Breast epithelium (tissue), 4 donors: ENCODE data around the gene TRMT61A. TPM values are rescaled to one million over a fixed set of nuclear protein-coding genes. Genes with fewer than 3 reads are reported as not detected.

Source experiments
- DNase-seq, 2 donors: peaks; one replicate each; pipeline ENCODE4 v3.0.0-alpha.2; 2019; ENCODE audit warnings: low spot score in 2 of 2
- H3K27ac ChIP-seq, 2 donors: fragments of 200-600 bp; sonication (generic) in 1 of 2; one replicate each; pipeline ENCODE4 v1.5.1; 2016 to 2019; ENCODE audit warnings: mild to moderate bottlenecking in 1 of 2
- H3K27me3 ChIP-seq, 2 donors: fragments of 200-600 bp; sonication (generic) in 1 of 2; one replicate each; pipeline versions ENCODE4 v1.5.1 to v1.6.0; 2017 to 2019; ENCODE audit warnings: control low read depth in 1 of 2, mild to moderate bottlenecking in 1 of 2
- H3K36me3 ChIP-seq: fragments of 200-600 bp; one replicate; pipeline ENCODE4 v1.5.1; 2019
- H3K4me1 ChIP-seq, 2 donors: fragments of 200-600 bp; sonication (generic); one replicate each; pipeline ENCODE4 v1.5.1; 2016 to 2019; ENCODE audit warnings: control low read depth in 1 of 2
- H3K4me3 ChIP-seq, 3 donors: fragments of 200-600 bp; sonication (generic); 1 replicate in 2 of 3; 2 replicates in 1 of 3; pipeline ENCODE4 v1.5.1; 2016 to 2019; ENCODE audit warnings: mild to moderate bottlenecking in 3 of 3, moderate library complexity in 2 of 3
- H3K9me3 ChIP-seq, 2 donors: fragments of 200-600 bp; sonication (generic) in 1 of 2; one replicate each; pipeline ENCODE4 v1.5.1; 2016 to 2019; ENCODE audit warnings: control low read depth in 1 of 2
- POLR2A ChIP-seq: fragments of 450-650 bp; IDR thresholded peaks from one replicate; pipeline ENCODE4 v1.6.1; 2016; ENCODE audit warnings: antibody characterized with exemption, mild to moderate bottlenecking, moderate library complexity
- POLR2AphosphoS5 ChIP-seq, 3 donors: sonication (generic); formaldehyde crosslinking; IDR thresholded peaks; one replicate each; pipeline ENCODE4 v1.6.1; 2017; ENCODE audit warnings: antibody characterized with exemption in 3 of 3
- intact Hi-C: fragments of 100-400 bp; cut with DNase I; formaldehyde crosslinking; loops from one replicate; pipeline ENCODE4 v1.15.1; 2023; ENCODE audit warnings: low total_unique reads
- total RNA-seq, 3 donors: library from RNA; depleted of rRNA; stranded (reverse); fragments of >200 nt; gene quantifications; one replicate each; pipeline ENCODE4 v1.1.0, GENCODE V29; 2016
- TF ChIP-seq, protein P1 (sequence below), 3 donors: fragments of 450-650 bp; IDR thresholded peaks; one replicate each; pipeline ENCODE4 v1.5.1; 2016 to 2017; ENCODE audit warnings: antibody characterized with exemption in 3 of 3, mild to moderate bottlenecking in 3 of 3, moderate library complexity in 3 of 3

The TRMT61A gene
- total RNA-seq, 3 donors from 2014 or later: 10.7 to 17.7 (median 11.3) TPM

DNA sequence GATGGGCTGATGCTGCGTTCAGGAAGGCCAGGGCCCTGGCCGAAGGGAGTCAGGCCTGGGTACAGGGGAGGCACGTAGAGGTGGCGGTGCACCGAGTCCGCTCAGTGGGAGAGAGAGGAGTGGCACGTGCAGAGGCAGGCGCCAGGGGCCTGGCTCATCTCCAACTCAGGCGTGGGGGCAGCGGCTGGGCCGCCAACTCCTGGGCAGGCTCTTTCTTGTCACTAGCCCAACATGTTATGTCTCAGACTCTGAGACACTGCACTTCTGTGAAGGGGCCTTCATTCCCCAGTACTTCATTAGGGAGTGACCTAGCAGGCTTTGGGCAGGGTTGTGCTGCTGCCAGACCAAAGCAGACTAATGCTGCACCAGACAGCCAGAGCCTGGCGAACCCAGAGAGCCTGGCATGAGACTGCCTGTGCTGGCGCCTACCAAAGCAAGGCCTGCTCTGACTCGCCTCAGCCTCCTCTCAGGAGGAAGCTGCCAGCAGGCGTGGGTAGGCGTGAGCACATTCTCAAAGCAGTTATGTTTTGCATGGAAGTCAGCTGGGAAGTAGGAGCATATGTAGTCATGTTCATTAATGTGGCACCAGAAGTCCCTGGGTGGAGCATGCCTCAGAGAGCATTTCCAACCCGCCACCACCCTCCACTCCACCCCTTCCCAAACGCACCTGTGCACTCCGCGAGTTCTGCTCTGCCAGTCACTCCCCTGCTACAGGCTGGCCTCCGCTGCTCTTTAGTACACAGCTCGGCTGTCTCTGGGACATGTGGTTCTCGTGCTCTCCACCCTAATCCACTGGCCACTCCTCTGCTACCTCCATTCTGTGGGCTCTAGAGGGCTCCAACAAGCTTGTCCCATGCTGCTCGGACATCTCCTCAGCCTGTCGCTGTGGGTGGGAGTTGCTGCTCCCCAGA is 16.0 kb upstream of the TRMT61A start:
- intact Hi-C loops: no loop called here
- H3K9me3 ChIP-seq: no peaks in the 10 kb centered on the region
- no peaks in the 10 kb centered on the region for H3K36me3 ChIP-seq
- H3K4me3 ChIP-seq: no peak overlapping the region
- H3K27me3 ChIP-seq: no peaks in the 10 kb centered on the region
- TF ChIP-seq, protein P1, sequence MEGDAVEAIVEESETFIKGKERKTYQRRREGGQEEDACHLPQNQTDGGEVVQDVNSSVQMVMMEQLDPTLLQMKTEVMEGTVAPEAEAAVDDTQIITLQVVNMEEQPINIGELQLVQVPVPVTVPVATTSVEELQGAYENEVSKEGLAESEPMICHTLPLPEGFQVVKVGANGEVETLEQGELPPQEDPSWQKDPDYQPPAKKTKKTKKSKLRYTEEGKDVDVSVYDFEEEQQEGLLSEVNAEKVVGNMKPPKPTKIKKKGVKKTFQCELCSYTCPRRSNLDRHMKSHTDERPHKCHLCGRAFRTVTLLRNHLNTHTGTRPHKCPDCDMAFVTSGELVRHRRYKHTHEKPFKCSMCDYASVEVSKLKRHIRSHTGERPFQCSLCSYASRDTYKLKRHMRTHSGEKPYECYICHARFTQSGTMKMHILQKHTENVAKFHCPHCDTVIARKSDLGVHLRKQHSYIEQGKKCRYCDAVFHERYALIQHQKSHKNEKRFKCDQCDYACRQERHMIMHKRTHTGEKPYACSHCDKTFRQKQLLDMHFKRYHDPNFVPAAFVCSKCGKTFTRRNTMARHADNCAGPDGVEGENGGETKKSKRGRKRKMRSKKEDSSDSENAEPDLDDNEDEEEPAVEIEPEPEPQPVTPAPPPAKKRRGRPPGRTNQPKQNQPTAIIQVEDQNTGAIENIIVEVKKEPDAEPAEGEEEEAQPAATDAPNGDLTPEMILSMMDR (IDR thresholded peaks at IDR 0.05): no peak
- TF ChIP-seq POLR2AphosphoS5 (IDR thresholded peaks at IDR 0.05) (no peak), POLR2A (no peak)
- peak overlapping the region; percentile 82 to 90 for H3K27ac ChIP-seq
- peaks cover 4 to 13% of the 10 kb centered on the region in 2 donors for H3K4me1 ChIP-seq
- DNase-seq: peak; percentile 66 to 95

DNA sequence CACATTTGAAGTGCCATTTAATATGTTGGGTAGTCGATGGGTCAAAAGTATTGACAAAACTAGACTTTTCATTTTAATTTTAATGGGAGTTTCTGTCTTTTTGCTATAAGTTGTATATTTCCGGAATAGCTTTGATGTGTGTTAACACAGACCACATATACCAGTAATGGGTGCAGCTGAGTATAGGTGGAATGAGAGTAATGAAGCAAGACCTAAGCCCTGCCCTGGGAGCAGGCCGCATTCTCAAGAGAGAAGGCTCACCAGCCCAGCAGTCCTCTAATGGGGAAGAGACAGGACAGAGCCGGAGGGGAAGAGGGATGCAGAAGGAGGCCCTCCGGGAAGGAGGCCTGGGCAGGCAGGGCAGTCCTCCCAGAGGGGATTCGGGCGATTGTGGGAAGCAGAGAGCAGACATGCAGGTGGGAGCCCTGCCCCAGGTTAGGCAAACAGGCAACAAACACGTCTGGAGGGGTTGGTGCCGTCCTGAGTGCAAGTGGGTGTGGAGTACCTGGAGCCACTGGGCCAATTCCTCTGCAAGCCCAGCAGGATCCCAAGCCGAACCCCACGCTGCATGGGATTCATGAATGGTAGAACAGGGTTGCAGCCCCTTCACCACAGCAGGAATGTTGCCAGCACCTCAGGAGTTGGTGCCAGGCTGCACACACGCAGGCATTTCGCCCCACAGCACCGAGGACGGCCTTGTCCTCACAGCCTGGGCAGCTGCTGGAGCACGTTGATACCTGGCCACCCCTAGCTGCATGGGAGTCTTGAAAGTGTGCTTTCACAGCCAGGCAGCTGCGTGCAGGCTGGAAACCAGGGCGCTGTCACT is 14.2 kb upstream of the TRMT61A start:
- DNase-seq: peak in 1 of 2 donors; percentile 34
- Histone ChIP-seq H3K27me3 (no peaks in the 10 kb centered on the region), H3K27ac (no peak overlapping the region), H3K4me3 (no peak overlapping the region), H3K9me3 (no peaks in the 10 kb centered on the region), H3K36me3 (no peaks in the 10 kb centered on the region), H3K4me1 (peaks cover 4 to 13% of the 10 kb centered on the region in 2 donors)
- TF ChIP-seq, protein P1 (IDR thresholded peaks at IDR 0.05): no peak
- TF ChIP-seq POLR2A: no peak
- intact Hi-C loops: no loop called here

DNA sequence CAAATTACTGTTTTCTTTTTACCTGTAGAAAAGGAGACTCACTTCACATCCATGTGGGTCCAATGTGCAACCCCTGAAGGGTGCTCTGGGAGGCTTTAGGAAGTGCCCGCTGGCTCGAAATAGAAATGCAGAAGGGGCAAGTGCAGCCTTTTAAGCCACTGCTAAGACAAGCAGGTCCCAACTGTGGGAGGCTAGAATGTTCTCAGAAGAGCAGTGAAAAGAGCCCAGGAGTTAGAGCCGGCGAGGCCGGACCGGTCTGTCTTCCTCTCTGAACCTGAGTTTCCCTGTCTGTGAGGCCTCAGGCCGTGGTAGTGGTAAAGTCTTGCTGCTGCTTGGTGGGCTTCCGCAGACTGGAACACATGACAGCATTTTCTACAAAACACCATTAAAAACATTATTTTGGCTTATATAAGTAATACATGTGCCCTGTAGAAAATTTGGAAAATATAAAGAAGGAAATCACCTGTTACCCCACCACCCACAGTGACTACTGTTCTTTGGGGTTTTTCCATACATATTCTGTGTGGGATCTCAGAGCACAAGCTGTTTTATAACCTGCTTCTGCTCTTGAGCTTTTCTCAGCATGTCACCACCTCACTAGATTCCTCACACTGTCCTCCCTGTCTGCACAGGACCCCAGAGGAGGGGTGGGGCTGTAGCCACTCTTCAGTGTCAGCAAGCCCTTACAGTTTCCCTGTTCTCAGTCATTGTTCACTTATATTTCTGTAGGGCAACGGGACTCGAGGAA is 12.4 kb upstream of the TRMT61A start:
- peaks cover 4 to 13% of the 10 kb centered on the region in 2 donors for H3K4me1 ChIP-seq
- no peak overlapping the region for H3K4me3 ChIP-seq
- no peaks in the 10 kb centered on the region for H3K9me3 ChIP-seq
- H3K27me3 ChIP-seq: no peaks in the 10 kb centered on the region
- intact Hi-C loops: no loop called here
- no peak overlapping the region for H3K27ac ChIP-seq
- no peaks in the 10 kb centered on the region for H3K36me3 ChIP-seq
- peak in 1 of 2 donors; percentile 37 for DNase-seq
- TF ChIP-seq POLR2AphosphoS5 (IDR thresholded peaks at IDR 0.05): no peak
- TF ChIP-seq, protein P1 (IDR thresholded peaks at IDR 0.05): no peak

DNA sequence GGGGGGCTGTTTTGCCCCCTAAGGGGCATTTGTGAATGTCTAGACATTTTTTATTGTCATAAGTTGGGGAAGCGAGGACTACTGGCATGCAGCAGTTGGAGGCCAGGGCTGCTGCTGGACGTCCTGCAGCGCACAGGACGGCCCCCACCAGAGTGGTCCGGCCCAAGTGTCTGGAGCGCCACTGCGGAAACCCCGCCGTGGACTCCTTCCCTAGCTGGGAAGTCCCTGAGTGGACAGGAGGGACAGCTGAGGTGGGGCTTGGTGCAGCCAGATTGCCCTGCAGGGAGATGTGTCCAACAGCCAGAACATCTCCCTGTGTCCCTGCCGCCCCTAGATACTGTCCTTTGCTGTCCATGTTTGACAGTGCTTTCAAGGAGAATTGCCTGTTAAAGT is 11.8 kb upstream of the TRMT61A start:
- Histone ChIP-seq H3K36me3 (no peaks in the 10 kb centered on the region), H3K27me3 (no peaks in the 10 kb centered on the region), H3K27ac (no peak overlapping the region), H3K9me3 (no peaks in the 10 kb centered on the region), H3K4me1 (peaks cover 4 to 13% of the 10 kb centered on the region in 2 donors), H3K4me3 (no peak overlapping the region)
- no peak for DNase-seq
- TF ChIP-seq POLR2AphosphoS5 (IDR thresholded peaks at IDR 0.05): no peak
- TF ChIP-seq POLR2A: no peak
- intact Hi-C loops: no loop called here

DNA sequence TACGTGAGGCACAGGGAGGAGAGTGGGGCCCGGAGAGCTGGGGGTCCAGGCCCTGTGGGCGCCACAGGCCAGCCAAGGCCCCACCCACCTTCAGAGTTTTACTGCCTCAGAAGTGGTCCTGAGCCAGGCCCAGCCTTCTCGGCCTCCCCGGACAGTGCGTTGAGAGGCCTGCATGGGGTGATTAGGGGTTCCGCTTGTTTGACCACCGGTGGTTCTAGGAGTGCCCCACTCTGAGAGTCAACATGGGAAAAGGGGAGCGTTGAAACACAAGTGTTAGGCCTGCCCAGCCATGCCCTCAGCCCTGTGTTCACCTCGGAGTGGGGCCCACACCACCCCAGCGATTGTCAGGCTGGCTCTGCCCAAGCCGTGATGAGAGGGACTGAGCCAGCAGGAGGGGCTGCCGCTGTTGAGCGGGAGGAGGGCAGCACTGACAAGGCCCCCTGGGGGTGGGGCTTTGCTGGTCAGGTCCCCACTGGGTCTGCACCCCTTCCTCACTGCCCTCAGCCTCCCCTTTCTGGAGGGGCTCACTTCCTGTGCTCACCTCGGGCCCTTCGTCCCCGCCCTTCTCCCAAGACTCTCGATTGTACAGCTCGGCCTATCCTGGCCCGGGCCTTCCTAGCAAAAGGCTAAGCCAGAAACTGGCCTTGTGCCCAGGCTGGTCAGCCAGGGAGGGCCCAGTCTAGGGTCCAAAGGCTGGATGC is 11.1 kb upstream of the TRMT61A start:
- Histone ChIP-seq H3K9me3 (no peaks in the 10 kb centered on the region), H3K4me1 (peaks cover 4 to 10% of the 10 kb centered on the region in 2 donors), H3K36me3 (no peaks in the 10 kb centered on the region), H3K27me3 (no peaks in the 10 kb centered on the region), H3K4me3 (no peak overlapping the region), H3K27ac (peak overlapping the region; percentile 13 to 53)
- intact Hi-C loops: no loop called here
- no peak for DNase-seq
- TF ChIP-seq POLR2AphosphoS5 (IDR thresholded peaks at IDR 0.05): no peak
- TF ChIP-seq, protein P1 (IDR thresholded peaks at IDR 0.05): no peak
- no peak for TF ChIP-seq POLR2A
